ENCODE results near the gene MARK2.

MARK2 gene

GRCh38 chr11:63906087-63906486, 67.2 kb downstream of the MARK2 start:
- H3K27ac ChIP-seq: no peak overlapping the region
- DNase-seq (ENCODE audit: low spot score): no peak
- TF ChIP-seq, protein P1, sequence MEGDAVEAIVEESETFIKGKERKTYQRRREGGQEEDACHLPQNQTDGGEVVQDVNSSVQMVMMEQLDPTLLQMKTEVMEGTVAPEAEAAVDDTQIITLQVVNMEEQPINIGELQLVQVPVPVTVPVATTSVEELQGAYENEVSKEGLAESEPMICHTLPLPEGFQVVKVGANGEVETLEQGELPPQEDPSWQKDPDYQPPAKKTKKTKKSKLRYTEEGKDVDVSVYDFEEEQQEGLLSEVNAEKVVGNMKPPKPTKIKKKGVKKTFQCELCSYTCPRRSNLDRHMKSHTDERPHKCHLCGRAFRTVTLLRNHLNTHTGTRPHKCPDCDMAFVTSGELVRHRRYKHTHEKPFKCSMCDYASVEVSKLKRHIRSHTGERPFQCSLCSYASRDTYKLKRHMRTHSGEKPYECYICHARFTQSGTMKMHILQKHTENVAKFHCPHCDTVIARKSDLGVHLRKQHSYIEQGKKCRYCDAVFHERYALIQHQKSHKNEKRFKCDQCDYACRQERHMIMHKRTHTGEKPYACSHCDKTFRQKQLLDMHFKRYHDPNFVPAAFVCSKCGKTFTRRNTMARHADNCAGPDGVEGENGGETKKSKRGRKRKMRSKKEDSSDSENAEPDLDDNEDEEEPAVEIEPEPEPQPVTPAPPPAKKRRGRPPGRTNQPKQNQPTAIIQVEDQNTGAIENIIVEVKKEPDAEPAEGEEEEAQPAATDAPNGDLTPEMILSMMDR (IDR thresholded peaks at IDR 0.05): no peak
- H3K4me3 ChIP-seq: no peak overlapping the region

DNA sequence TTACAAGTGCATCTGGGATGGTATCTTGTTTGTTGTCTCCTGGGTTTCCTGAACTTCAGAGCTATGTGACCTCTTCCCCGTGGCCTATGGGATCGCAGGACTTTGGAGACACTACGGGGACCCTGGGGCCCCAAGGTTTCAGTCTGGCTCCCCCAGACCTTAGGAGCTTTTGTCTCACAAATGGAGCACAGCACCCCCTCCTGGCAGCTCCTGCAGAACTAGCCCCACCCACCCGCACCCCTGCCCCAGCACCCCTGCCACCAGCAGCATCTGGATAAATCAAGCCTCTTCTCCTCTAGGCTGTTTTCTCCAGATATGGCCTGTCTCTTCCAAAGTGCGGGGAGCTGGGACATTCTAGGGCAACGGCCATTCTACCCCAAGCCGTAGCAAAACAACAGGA, 67.7 kb downstream of the MARK2 start:
- DNase-seq (ENCODE audit: low spot score): no peak
- no peak overlapping the region for H3K4me3 ChIP-seq
- TF ChIP-seq, protein P1 (IDR thresholded peaks at IDR 0.05): no peak
- H3K27ac ChIP-seq: no peak overlapping the region

- no peak overlapping the region for H3K27ac ChIP-seq
- H3K4me3 ChIP-seq: no peak overlapping the region
- TF ChIP-seq, protein P1 (IDR thresholded peaks at IDR 0.05): no peak
- DNase-seq (ENCODE audit: low spot score): no peak
Observed at GRCh38 chr11:63907063-63907462, 68.2 kb downstream of the MARK2 start.

- no peak for DNase-seq (ENCODE audit: low spot score)
- no peak overlapping the region for H3K4me3 ChIP-seq
- peak overlapping the region in 1 of 2 donors; percentile 33 for H3K27ac ChIP-seq
- TF ChIP-seq, protein P1 (IDR thresholded peaks at IDR 0.05): no peak
Observed at GRCh38 chr11:63907808-63908530, 69.1 kb downstream of the MARK2 start.

DNA sequence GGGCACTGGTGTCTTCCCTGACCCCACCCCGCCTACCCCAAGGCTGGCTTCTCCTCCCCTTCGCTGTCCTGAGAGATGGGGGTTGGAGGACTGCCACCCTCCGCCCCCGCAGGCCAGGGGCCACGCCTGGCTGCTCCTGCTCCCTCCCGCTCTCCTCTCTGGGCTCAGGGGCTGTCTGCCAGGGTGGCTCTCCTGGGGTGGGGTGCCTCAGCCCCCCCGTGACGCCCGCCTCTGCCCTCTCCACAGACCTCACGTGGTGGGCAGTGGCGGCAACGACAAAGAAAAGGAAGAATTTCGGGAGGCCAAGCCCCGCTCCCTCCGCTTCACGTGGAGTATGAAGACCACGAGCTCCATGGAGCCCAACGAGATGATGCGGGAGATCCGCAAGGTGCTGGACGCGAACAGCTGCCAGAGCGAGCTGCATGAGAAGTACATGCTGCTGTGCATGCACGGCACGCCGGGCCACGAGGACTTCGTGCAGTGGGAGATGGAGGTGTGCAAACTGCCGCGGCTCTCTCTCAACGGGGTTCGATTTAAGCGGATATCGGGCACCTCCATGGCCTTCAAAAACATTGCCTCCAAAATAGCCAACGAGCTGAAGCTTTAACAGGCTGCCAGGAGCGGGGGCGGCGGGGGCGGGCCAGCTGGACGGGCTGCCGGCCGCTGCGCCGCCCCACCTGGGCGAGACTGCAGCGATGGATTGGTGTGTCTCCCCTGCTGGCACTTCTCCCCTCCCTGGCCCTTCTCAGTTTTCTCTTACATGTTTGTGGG, 69.9 kb downstream of the MARK2 start:
- H3K4me3 ChIP-seq: no peak overlapping the region
- peak overlapping the region; percentile 32 to 33 for H3K27ac ChIP-seq
- TF ChIP-seq, protein P1 (IDR thresholded peaks at IDR 0.05): no peak
- no peak for DNase-seq (ENCODE audit: low spot score)

GRCh38 chr11:63909591-63910506, 70.9 kb downstream of the MARK2 start:
- Histone ChIP-seq H3K27ac (peak overlapping the region; percentile 32 to 65), H3K4me3 (no peak overlapping the region)
- TF ChIP-seq, protein P1 (IDR thresholded peaks at IDR 0.05): no peak
- no peak for DNase-seq (ENCODE audit: low spot score)

Data from coronary artery (tissue), 2 donors.